Left lung (tissue), 10 donors: Measurements from ENCODE around the gene NCAPD2. TPM values are rescaled to one million over a fixed set of nuclear protein-coding genes. Genes with fewer than 3 reads are reported as not detected.
A peak's percentile ranks its signal among the peaks of the same experiment; 100 is the strongest.
"Not testable (repeated sequence)": the region's sequence is repeated elsewhere in the genome, so short reads cannot be mapped to it uniquely, and the experiment has no call there.

Experiments
- ATAC-seq: fragments of 200-7000 bp; cut with Tn5 transposase; one replicate; pipeline ENCODE4 v1.9.1; 2020; ENCODE audit warnings: moderate library complexity
- DNase-seq, 4 donors: peaks; one replicate each; pipeline ENCODE4 v3.0.0-alpha.2; 2013 to 2020
- H3K27ac ChIP-seq, 2 donors: fragments of 200-600 bp; sonication (generic) in 1 of 2; one replicate each; pipeline versions ENCODE4 v1.5.0 to v1.8.0; 2020 to 2021
- H3K27me3 ChIP-seq, 2 donors: fragments of 200-600 bp; sonication (generic) in 1 of 2; one replicate each; pipeline versions ENCODE4 v1.5.0 to v1.8.0; 2020 to 2021
- H3K36me3 ChIP-seq, 2 donors: fragments of 200-600 bp; sonication (generic) in 1 of 2; one replicate each; pipeline versions ENCODE4 v1.5.0 to v1.8.0; 2020 to 2021
- H3K4me1 ChIP-seq, 2 donors: fragments of 200-600 bp; one replicate each; pipeline ENCODE4 v1.8.0; 2021
- H3K4me3 ChIP-seq, 2 donors: fragments of 200-600 bp; sonication (generic) in 1 of 2; one replicate each; pipeline versions ENCODE4 v1.5.0 to v1.8.0; 2020 to 2021; ENCODE audit warnings: mild to moderate bottlenecking in 1 of 2
- H3K9me3 ChIP-seq, 2 donors: fragments of 200-600 bp; sonication (generic) in 1 of 2; one replicate each; pipeline versions ENCODE4 v1.5.0 to v1.8.0; 2020 to 2021
- CTCF ChIP-seq, 2 donors: fragments of 200-600 bp; sonication (generic) in 1 of 2; IDR thresholded peaks; one replicate each; pipeline versions ENCODE4 v1.5.0 to v1.8.0; 2021; ENCODE audit warnings: antibody characterized with exemption in 2 of 2
- intact Hi-C, 2 donors: fragments of 100-400 bp; cut with DNase I; formaldehyde crosslinking; loops; one replicate each; pipeline versions ENCODE4 v1.11.2 to v1.14.2; 2022
- polyA plus RNA-seq, 6 donors: library from polyadenylated mRNA; unstranded; fragments of 120-200 nt; gene quantifications; one replicate each; pipeline ENCODE4 v1.2.1, GENCODE V29; 2013; ENCODE audit not compliant: insufficient read length in 6 of 6
- total RNA-seq, 2 donors: library from RNA; stranded (reverse); fragmentation: NEBNext Ultra II Directional; extraction: Animal tissue kit (Norgen Biotek cat#: 25700); gene quantifications; one replicate each; pipeline ENCODE4 v1.2.1, GENCODE V29; 2021
- donor health status: DM: no; HTN: yes; CAD: no.
- donor health status: DM: no; HTN: no; CAD: no.

The NCAPD2 gene
- total and polyA plus RNA-seq, 8 donors, result 23.1 to 95.4 (median 56.8) TPM

DNA sequence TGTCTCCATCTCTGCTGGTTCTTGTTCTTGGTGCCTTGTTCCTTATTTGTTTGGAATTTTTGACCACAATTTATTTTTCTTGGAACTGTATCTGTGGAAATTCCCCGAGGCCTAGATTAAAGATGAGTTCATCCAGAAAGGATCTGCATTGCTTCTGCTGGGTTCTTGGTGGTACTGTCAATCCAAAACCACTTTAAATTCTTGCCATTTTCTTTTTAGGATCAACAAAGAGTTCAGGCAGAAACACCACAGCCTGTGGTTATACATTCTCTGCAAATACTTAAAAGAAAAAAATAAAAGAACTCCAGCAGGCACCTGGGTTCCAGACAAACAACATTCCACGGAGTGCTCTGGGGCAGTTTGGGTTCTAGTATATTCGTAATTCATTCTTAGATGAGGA is 17.4 kb upstream of the NCAPD2 start:
- Histone ChIP-seq H3K4me1 (peaks cover 0 to 6% of the 10 kb centered on the region in 2 donors), H3K36me3 (no peaks in the 10 kb centered on the region), H3K4me3 (no peak overlapping the region), H3K9me3 (no peaks in the 10 kb centered on the region), H3K27me3 (no peaks in the 10 kb centered on the region), H3K27ac (no peak overlapping the region)
- TF ChIP-seq CTCF (IDR thresholded peaks at IDR 0.05), result no peak
- intact Hi-C loops, result no loop called here
- DNase-seq, result peak in 1 of 4 donors; percentile 6
- no peak for ATAC-seq

DNA sequence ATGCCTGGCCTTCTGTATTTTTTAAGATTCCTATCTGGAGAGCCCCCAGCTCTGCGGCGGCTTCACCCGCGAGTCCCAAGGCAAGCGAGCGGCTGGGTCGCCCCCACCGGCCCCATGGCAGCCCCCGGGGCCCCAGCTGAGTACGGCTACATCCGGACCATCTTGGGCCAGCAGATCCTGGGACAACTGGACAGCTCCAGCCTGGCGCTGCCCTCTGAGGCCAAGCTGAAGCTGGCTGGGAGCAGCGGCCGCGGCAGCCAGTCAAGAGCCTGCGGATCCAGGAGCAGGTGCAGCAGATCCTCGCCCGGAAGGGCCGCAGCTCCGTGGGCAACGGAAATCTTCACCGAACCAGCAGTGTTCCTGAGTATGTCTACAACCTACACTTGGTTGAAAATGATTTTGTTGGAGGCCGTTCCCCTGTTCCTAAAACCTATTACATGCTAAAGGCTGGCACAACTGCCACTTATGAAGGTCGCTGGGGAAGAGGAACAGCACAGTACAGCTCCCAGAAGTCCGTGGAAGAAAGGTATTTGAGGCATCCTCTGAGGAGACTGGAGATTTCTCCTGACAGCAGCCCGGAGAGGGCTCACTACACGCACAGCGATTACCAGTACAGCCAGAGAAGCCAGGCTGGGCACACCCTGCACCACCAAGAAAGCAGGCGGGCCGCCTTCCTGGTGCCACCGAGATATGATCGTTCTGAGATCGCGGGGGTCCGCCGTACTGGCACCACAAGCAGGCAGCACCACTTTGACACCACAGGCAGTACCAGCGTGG is 16.1 kb upstream of the NCAPD2 start:
- H3K9me3 ChIP-seq, H3K27ac ChIP-seq, DNase-seq, H3K4me1 ChIP-seq, H3K36me3 ChIP-seq, intact Hi-C loops, H3K27me3 ChIP-seq, ATAC-seq, H3K4me3 ChIP-seq: not testable (repeated sequence)

DNA sequence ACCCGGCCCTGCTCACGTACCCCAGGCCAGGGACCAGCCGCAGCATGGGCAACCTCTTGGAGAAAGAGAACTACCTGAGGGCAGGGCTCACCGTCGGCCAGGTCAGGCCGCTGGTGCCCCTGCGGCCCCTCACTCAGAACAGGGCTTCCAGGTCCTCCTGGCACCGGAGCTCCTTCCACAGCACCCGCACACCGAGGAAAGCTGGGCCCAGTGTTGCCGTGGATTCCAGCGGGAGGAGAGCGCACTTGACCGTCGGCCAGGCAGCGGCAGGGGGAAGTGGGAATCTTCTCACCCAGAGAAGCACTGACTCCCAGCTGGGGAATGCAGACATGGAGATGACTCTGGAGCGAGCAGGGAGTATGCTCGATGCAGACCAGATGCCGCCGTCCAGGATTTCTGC is 15.5 kb upstream of the NCAPD2 start:
- Histone ChIP-seq H3K9me3 (no peaks in the 10 kb centered on the region), H3K27ac (no peak overlapping the region), H3K27me3 (no peaks in the 10 kb centered on the region), H3K36me3 (no peaks in the 10 kb centered on the region), H3K4me1 (no peaks in the 10 kb centered on the region), H3K4me3 (no peak overlapping the region)
- DNase-seq (no peak), ATAC-seq (no peak)
- TF ChIP-seq CTCF (IDR thresholded peaks at IDR 0.05), result no peak
- intact Hi-C loops, result no loop called here

- peaks cover 0 to 10% of the 10 kb centered on the region in 2 donors for H3K4me1 ChIP-seq
- no peak for TF ChIP-seq CTCF (IDR thresholded peaks at IDR 0.05)
- ATAC-seq, result no peak
- DNase-seq, result no peak
- H3K27me3 ChIP-seq, result no peaks in the 10 kb centered on the region
- H3K27ac ChIP-seq, result no peak overlapping the region
- intact Hi-C loops, result no loop called here
- no peak overlapping the region for H3K4me3 ChIP-seq
- no peaks in the 10 kb centered on the region for H3K9me3 ChIP-seq
- peaks cover 0 to 11% of the 10 kb centered on the region in 2 donors for H3K36me3 ChIP-seq
Observed at GRCh38 chr12:6488240-6488639, 5.7 kb upstream of the NCAPD2 start.

DNA sequence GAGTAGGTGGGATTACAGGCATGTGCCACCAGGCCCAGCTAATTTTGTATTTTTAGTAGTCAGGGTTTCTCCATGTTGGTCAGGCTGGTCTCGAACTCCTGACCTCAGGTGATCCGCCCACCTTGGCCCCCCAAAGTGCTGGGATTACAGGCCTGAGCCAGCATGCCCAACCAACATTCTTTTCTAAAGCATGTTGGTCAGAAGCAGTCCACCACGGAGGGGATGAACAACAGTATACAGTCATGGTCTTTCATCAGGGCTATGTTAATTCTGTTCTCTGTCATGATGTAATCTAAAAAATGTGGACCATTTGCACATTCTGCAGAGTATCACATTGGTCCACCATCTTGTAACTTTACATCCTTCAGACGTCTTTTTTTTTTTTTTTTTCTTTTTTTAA is 4.5 kb upstream of the NCAPD2 start:
- Histone ChIP-seq H3K4me1 (peaks cover 2 to 14% of the 10 kb centered on the region in 2 donors), H3K27ac (no peak overlapping the region), H3K36me3 (peaks cover 0 to 11% of the 10 kb centered on the region in 2 donors), H3K27me3 (no peaks in the 10 kb centered on the region), H3K9me3 (no peaks in the 10 kb centered on the region), H3K4me3 (no peak overlapping the region)
- intact Hi-C loops, result no loop called here
- no peak for TF ChIP-seq CTCF (IDR thresholded peaks at IDR 0.05)
- DNase-seq, result no peak
- ATAC-seq, result no peak

- H3K27me3 ChIP-seq, H3K9me3 ChIP-seq, DNase-seq, intact Hi-C loops, H3K27ac ChIP-seq, H3K4me3 ChIP-seq, ATAC-seq: not testable (repeated sequence)
- Histone ChIP-seq H3K4me1 (peaks cover 10 to 26% of the 10 kb centered on the region in 2 donors), H3K36me3 (peaks cover 0 to 11% of the 10 kb centered on the region in 2 donors)
Observed at GRCh38 chr12:6490673-6491072, 3.2 kb upstream of the NCAPD2 start.
